A549 (cell line): ENCODE data around the gene C19orf33. TPM values are rescaled to one million over a fixed set of nuclear protein-coding genes. Genes with fewer than 3 reads are reported as not detected.
A peak's percentile ranks its signal among the peaks of the same experiment; 100 is the strongest.

Experiments
- ATAC-seq, 2 experiments: fragments of 200-7000 bp in 1 of 2; fragments of >200 bp in 1 of 2; cut with Nextera tagmentation in 1 of 2; cut with Tn5 transposase in 1 of 2; 3 replicates each; pipeline versions ENCODE4 v1.8.0 to v1.9.1; 2018 to 2020; ENCODE audit warnings: mild to moderate bottlenecking in 1 of 2, moderate library complexity in 1 of 2
- CTCF ChIA-PET: fragments of 300-600 bp; sonication (Branson Sonifier 250); formaldehyde crosslinking; extraction: SDS; loops from one replicate; lab custom pipeline; 2021; ENCODE audit warnings: antibody characterized with exemption, inconsistent platforms; lab: Yijun Ruan, JAX
- POLR2A ChIA-PET: fragments of 350-600 bp; formaldehyde crosslinking; extraction: SDS; loops from one replicate; lab custom pipeline; 2021; ENCODE audit warnings: antibody characterized with exemption, inconsistent platforms; lab: Yijun Ruan, JAX
- DNase-seq, 2 experiments: peaks; one replicate each; pipeline versions ENCODE4 v3.0.0 to v3.0.0-alpha.2; 2011 to 2016; ENCODE audit warnings: low read depth in 1 of 2, low spot score in 1 of 2
- FAIRE-seq: peaks from 2 replicates; lab custom pipeline; 2011; peaks lifted over from hg19 to GRCh38; lab: Jason Lieb, UNC
- H3K27ac ChIP-seq, 2 experiments: fragments of >200 bp; sonication (Bioruptor Twin); formaldehyde crosslinking; 3 replicates each; pipeline ENCODE4 v1.5.1; 2016 to 2017
- H3K4me1 ChIP-seq: fragments of >200 bp; sonication (Bioruptor Twin); formaldehyde crosslinking; 3 replicates; pipeline ENCODE4 v1.6.1; 2016
- H3K4me2 ChIP-seq: fragments of >200 bp; sonication (Bioruptor Twin); formaldehyde crosslinking; 3 replicates; pipeline ENCODE4 v1.6.1; 2016
- H3K4me3 ChIP-seq: fragments of >200 bp; sonication (Bioruptor Twin); formaldehyde crosslinking; 3 replicates; pipeline ENCODE4 v1.5.1; 2016
- H3K9me3 ChIP-seq: fragments of >200 bp; sonication (Bioruptor Twin); formaldehyde crosslinking; 3 replicates; pipeline ENCODE4 v1.6.1; 2016
- BCL3 ChIP-seq: fragments of >200 bp; sonication (Bioruptor Twin); formaldehyde crosslinking; IDR thresholded peaks from 3 replicates; pipeline ENCODE4 v1.6.1; 2016
- BHLHE40 ChIP-seq: IDR thresholded peaks from 2 replicates; pipeline ENCODE4 v1.6.1; 2012; ENCODE audit warnings: low read depth, low read length, inconsistent platforms
- CBX2 ChIP-seq: fragments of 200-600 bp; sonication (generic); IDR thresholded peaks from 2 replicates; pipeline ENCODE4 v1.6.1; 2016; ENCODE audit warnings: low read depth, mild to moderate bottlenecking, borderline replicate concordance
- CBX8 ChIP-seq: fragments of 200-600 bp; sonication (generic); IDR thresholded peaks from 2 replicates; pipeline ENCODE4 v1.6.1; 2016
- CEBPB ChIP-seq, 2 experiments: fragments of >200 bp in 1 of 2; sonication (Bioruptor Twin) in 1 of 2; formaldehyde crosslinking in 1 of 2; IDR thresholded peaks; 2 replicates each; pipeline ENCODE4 v1.6.1; 2012 to 2016
- CHD4 ChIP-seq: fragments of 200-600 bp; sonication (generic); IDR thresholded peaks from 2 replicates; pipeline ENCODE4 v1.6.1; 2016; ENCODE audit warnings: antibody characterized with exemption, mild to moderate bottlenecking, borderline replicate concordance
- CTCF ChIP-seq: fragments of >200 bp; sonication (Bioruptor Twin); formaldehyde crosslinking; IDR thresholded peaks from 3 replicates; pipeline ENCODE4 v1.5.1; 2016
- E2F6 ChIP-seq: IDR thresholded peaks from 2 replicates; pipeline ENCODE4 v1.6.1; 2012; ENCODE audit warnings: low read depth, borderline replicate concordance
- FOSL2 ChIP-seq, 2 experiments: fragments of 450-650 bp in 1 of 2; fragments of >200 bp in 1 of 2; sonication (Bioruptor Twin) in 1 of 2; formaldehyde crosslinking; IDR thresholded peaks; 2 replicates each; pipeline versions ENCODE4 v1.5.0 to v1.6.1; 2016 to 2020; ENCODE audit warnings: mild to moderate bottlenecking in 1 of 2, moderate library complexity in 1 of 2
- HMGXB4 ChIP-seq: fragments of 250-450 bp; sonication (Bioruptor Pico); IDR thresholded peaks from 2 replicates; pipeline ENCODE4 v1.5.0; 2021; ENCODE audit warnings: mild to moderate bottlenecking, moderate library complexity, borderline replicate concordance
- HOXA7 ChIP-seq: fragments of 250-450 bp; sonication (Bioruptor Pico); IDR thresholded peaks from 2 replicates; pipeline ENCODE4 v1.5.0; 2020; ENCODE audit warnings: mild to moderate bottlenecking, moderate library complexity
- HOXB13 ChIP-seq: fragments of 250-450 bp; sonication (Bioruptor Pico); IDR thresholded peaks from 2 replicates; pipeline ENCODE4 v1.5.0; 2020; ENCODE audit warnings: low read depth, mild to moderate bottlenecking, moderate library complexity
- JUN ChIP-seq, 2 experiments: fragments of >200 bp; sonication (Bioruptor Twin); formaldehyde crosslinking; IDR thresholded peaks; 2 replicates in 1 of 2; 3 replicates in 1 of 2; pipeline ENCODE4 v1.6.1; 2016 to 2017
- KDM1A ChIP-seq: fragments of 200-600 bp; sonication (generic); IDR thresholded peaks from 2 replicates; pipeline ENCODE4 v1.6.1; 2016; ENCODE audit warnings: low read depth, mild to moderate bottlenecking
- KDM5A ChIP-seq: fragments of 200-600 bp; sonication (generic); IDR thresholded peaks from 2 replicates; pipeline ENCODE4 v1.6.1; 2016; ENCODE audit warnings: antibody characterized with exemption, mild to moderate bottlenecking
- MAX ChIP-seq: IDR thresholded peaks from 2 replicates; pipeline ENCODE4 v1.6.1; 2012
- MAZ ChIP-seq: fragments of 150-350 bp; IDR thresholded peaks from 2 replicates; pipeline ENCODE4 v1.6.1; 2014; ENCODE audit warnings: antibody characterized with exemption, low read depth, low read length, borderline replicate concordance
- MYC ChIP-seq: IDR thresholded peaks from 2 replicates; pipeline ENCODE4 v1.6.1; 2012; ENCODE audit warnings: mild to moderate bottlenecking, inconsistent platforms, low read length, improper control_type of control experiment, borderline replicate concordance
- NFE2L2 ChIP-seq: fragments of 150-350 bp; conservative IDR thresholded peaks from 2 replicates; pipeline ENCODE4 v1.6.1; 2014; ENCODE audit warnings: low read length
- NPAS2 ChIP-seq: fragments of 250-450 bp; sonication (Bioruptor Pico); IDR thresholded peaks from 2 replicates; pipeline ENCODE4 v1.8.0; 2022; ENCODE audit warnings: mild to moderate bottlenecking, moderate library complexity, borderline replicate concordance
- NR3C1 ChIP-seq: fragments of >200 bp; sonication (Bioruptor Twin); formaldehyde crosslinking; IDR thresholded peaks from 3 replicates; pipeline ENCODE4 v1.6.1; 2017
- PHF8 ChIP-seq: fragments of 200-600 bp; sonication (generic); IDR thresholded peaks from 2 replicates; pipeline ENCODE4 v1.6.1; 2016; ENCODE audit warnings: low read depth, mild to moderate bottlenecking, antibody characterized with exemption, moderate library complexity, borderline replicate concordance
- POLR2AphosphoS2 ChIP-seq: conservative IDR thresholded peaks from 2 replicates; pipeline ENCODE4 v1.6.1; 2012; ENCODE audit warnings: low read length, improper control_type of control experiment, inconsistent platforms
- RCOR1 ChIP-seq: fragments of 150-350 bp; IDR thresholded peaks from 2 replicates; pipeline ENCODE4 v1.6.1; 2014; ENCODE audit warnings: antibody characterized with exemption, low read length, low read depth
- RFX5 ChIP-seq: fragments of 450-650 bp; IDR thresholded peaks from 2 replicates; pipeline ENCODE4 v1.7.1; 2014; ENCODE audit warnings: antibody characterized with exemption, mild to moderate bottlenecking, moderate library complexity
- RNF2 ChIP-seq: fragments of 200-600 bp; sonication (generic); IDR thresholded peaks from 2 replicates; pipeline ENCODE4 v1.6.1; 2016; ENCODE audit warnings: low read depth, mild to moderate bottlenecking, antibody characterized with exemption, moderate library complexity, borderline replicate concordance
- SMC3 ChIP-seq: fragments of >200 bp; sonication (Bioruptor Twin); formaldehyde crosslinking; IDR thresholded peaks from 3 replicates; pipeline ENCODE4 v1.6.1; 2018; ENCODE audit warnings: inconsistent platforms
- TFCP2L1 ChIP-seq: fragments of 250-450 bp; sonication (Bioruptor Pico); IDR thresholded peaks from 2 replicates; pipeline ENCODE4 v1.5.0; 2021; ENCODE audit warnings: mild to moderate bottlenecking
- ZC3H11A ChIP-seq: fragments of 450-650 bp; IDR thresholded peaks from 2 replicates; pipeline ENCODE4 v1.6.1; 2014; ENCODE audit warnings: antibody characterized with exemption, mild to moderate bottlenecking
- ZSCAN20 ChIP-seq: fragments of 250-450 bp; sonication (Bioruptor Pico); IDR thresholded peaks from 2 replicates; pipeline ENCODE4 v1.8.0; 2022; ENCODE audit warnings: mild to moderate bottlenecking, moderate library complexity
- WGBS: methylation state at CpG from one replicate; pipeline ENCODE4 v1.1.6; 2017; ENCODE audit errors: missing lambda C conversion rate; 5-methylcytosine and 5-hydroxymethylcytosine counted together
- polyA minus RNA-seq: library from RNA; depleted of rRNA, polyadenylated mRNA; stranded (reverse); fragments of >200 nt; gene quantifications from 2 replicates; pipeline ENCODE4 v1.2.3, GENCODE V29; 2011; rRNA and poly(A)+ RNA removed
- polyA plus RNA-seq, 4 experiments: library from polyadenylated mRNA; depleted of rRNA in 3 of 4; stranded (reverse); fragments of >200 nt; fragmentation: RNase III in 1 of 4; extraction: RNeasy Plus Mini Kit Qiagen cat#74134 plus additional on column Dnase treatment in 1 of 4; gene quantifications; 2 replicates in 3 of 4; 3 replicates in 1 of 4; pipeline ENCODE4 v1.2.3, GENCODE V29; 2011 to 2017
- TF ChIP-seq, protein P1 (sequence below): fragments of 150-350 bp; IDR thresholded peaks from 2 replicates; pipeline ENCODE4 v1.6.1; 2014; ENCODE audit warnings: low read depth, mild to moderate bottlenecking, low read length

Gene C19orf33
- polyA plus RNA-seq (2011; rRNA removed) (197 and 302 TPM in 2 replicates), polyA plus RNA-seq (2017; fragmentation: RNase III; extraction: RNeasy Plus Mini Kit Qiagen cat#74134 plus additional on column Dnase treatment) (487 to 531 TPM (median 489 TPM) in 3 replicates), polyA minus RNA-seq (17.0 and 21.4 TPM in 2 replicates)
- polyA plus RNA-seq (2012; cell fraction: cytosol; rRNA removed), result 1,004 and 1,085 TPM in 2 replicates
- polyA plus RNA-seq (2012; cell fraction: nucleus; rRNA removed), result 520 and 541 TPM in 2 replicates

- ATAC-seq (peak; percentile 64 to 83), FAIRE-seq (peak; percentile 100), DNase-seq (peak; percentile 98 to 100)
- H3K9me3 ChIP-seq, result no peaks in the 10 kb centered on the region
- peak within 1 kb of the TSS; percentile 92 to 95 for H3K27ac ChIP-seq
- peak within 1 kb of the TSS; percentile 91 for H3K4me2 ChIP-seq
- peak within 1 kb of the TSS; percentile 60 for H3K4me3 ChIP-seq
- CTCF ChIA-PET, result interaction anchor here (0.7 to 10.1 kb wide), 11 partner anchors 9 to 401 kb away, joined by 3 to 76 read pairs (median 10); partner anchors contain the start of genes CATSPERG, GGN and KCNK6
- POLR2A ChIA-PET, result interaction anchor here (0.7 to 4.8 kb wide), 20 partner anchors 13 to 1132 kb away, joined by 3 to 127 read pairs (median 6); partner anchors contain the start of genes CATSPERG, GGN, KCNK6 and PPP1R14A
- H3K4me1 ChIP-seq, result peaks cover 62% of the 10 kb centered on the region
- 7% methylated on average over 28 of the region's 28 CpGs for WGBS
- TF ChIP-seq ZC3H11A, result no peak
- no peak for TF ChIP-seq KDM5A
- TF ChIP-seq NFE2L2, result no peak
- TF ChIP-seq RFX5, result no peak; the same call in 1 of the 2 replicates
- TF ChIP-seq MAX, result peak; percentile 49
- TF ChIP-seq NR3C1, result no peak
- no peak for TF ChIP-seq KDM1A
- TF ChIP-seq JUN (IDR thresholded peaks at IDR 0.05), result peak; percentile 76 to 89
- TF ChIP-seq HMGXB4 (CRISPR knock-in tag), result no peak
- TF ChIP-seq HOXB13 (CRISPR knock-in tag), result peak; percentile 97
- no peak for TF ChIP-seq CEBPB (IDR thresholded peaks at IDR 0.05)
- peak; percentile 34; the same call in 1 of the 3 replicates for TF ChIP-seq BCL3
- TF ChIP-seq TFCP2L1 (CRISPR knock-in tag), result no peak; the same call in none of the 2 replicates
- no peak for TF ChIP-seq RCOR1
- no peak for TF ChIP-seq CBX8
- TF ChIP-seq E2F6, result no peak
- no peak for TF ChIP-seq MAZ
- TF ChIP-seq SMC3, result peak; percentile 46; the same call in 2 of the 3 replicates
- 0 out of 2 replicates have a peak, but pooled peaks have one; percentile 29 for TF ChIP-seq BHLHE40
- no peak for TF ChIP-seq POLR2AphosphoS2
- no peak for TF ChIP-seq PHF8
- TF ChIP-seq NPAS2, result no peak
- TF ChIP-seq RNF2, result no peak
- TF ChIP-seq CTCF, result no peak
- TF ChIP-seq ZSCAN20, result no peak
- TF ChIP-seq FOSL2 (IDR thresholded peaks at IDR 0.05), result no peak; the same call in 1 of the 2 replicates
- peak; percentile 91 for TF ChIP-seq FOSL2 (CRISPR knock-in tag; IDR thresholded peaks at IDR 0.05)
- no peak for TF ChIP-seq CBX2
- TF ChIP-seq, protein P1, sequence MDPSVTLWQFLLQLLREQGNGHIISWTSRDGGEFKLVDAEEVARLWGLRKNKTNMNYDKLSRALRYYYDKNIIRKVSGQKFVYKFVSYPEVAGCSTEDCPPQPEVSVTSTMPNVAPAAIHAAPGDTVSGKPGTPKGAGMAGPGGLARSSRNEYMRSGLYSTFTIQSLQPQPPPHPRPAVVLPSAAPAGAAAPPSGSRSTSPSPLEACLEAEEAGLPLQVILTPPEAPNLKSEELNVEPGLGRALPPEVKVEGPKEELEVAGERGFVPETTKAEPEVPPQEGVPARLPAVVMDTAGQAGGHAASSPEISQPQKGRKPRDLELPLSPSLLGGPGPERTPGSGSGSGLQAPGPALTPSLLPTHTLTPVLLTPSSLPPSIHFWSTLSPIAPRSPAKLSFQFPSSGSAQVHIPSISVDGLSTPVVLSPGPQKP, result no peak
- peak; percentile 72; the same call in 1 of the 2 replicates for TF ChIP-seq HOXA7 (CRISPR knock-in tag)
- TF ChIP-seq CHD4, result no peak
- peak; percentile 64; the same call in 1 of the 2 replicates for TF ChIP-seq MYC
Measured at GRCh38 chr19:38303517-38304351, at the start of gene C19orf33. C19orf33 (plus strand) TSS chr19:38304251; CDS start chr19:38304262, 11 bp downstream.
